GM23338 (cell line): ENCODE measurements around the gene SAFB2. TPM values are rescaled to one million over a fixed set of nuclear protein-coding genes. Genes with fewer than 3 reads are reported as not detected.

Source experiments
- ATAC-seq: fragments of 200-7000 bp; cut with Tn5 transposase; 3 replicates; pipeline ENCODE4 v1.9.1; 2020
- DNase-seq: peaks from one replicate; pipeline ENCODE4 v3.0.0-alpha.2; 2015; ENCODE audit warnings: low spot score
- H2AFZ ChIP-seq: fragments of 200-600 bp; sonication (generic); 2 replicates; pipeline ENCODE4 v1.8.0; 2016; ENCODE audit warnings: antibody characterized with exemption, mild to moderate bottlenecking, moderate library complexity
- H3F3A ChIP-seq: fragments of 200-600 bp; sonication (generic); replicated peaks from 2 replicates; pipeline ENCODE4 v1.8.0; 2017; ENCODE audit warnings: antibody characterized with exemption, mixed run types, low read depth
- H3K27ac ChIP-seq: fragments of 200-600 bp; sonication (generic); 2 replicates; pipeline ENCODE4 v1.6.1; 2016; ENCODE audit warnings: low read depth
- H3K27me3 ChIP-seq: fragments of 200-600 bp; sonication (generic); 2 replicates; pipeline ENCODE4 v1.8.0; 2016; ENCODE audit warnings: mild to moderate bottlenecking, mixed run types, moderate library complexity; ENCODE audit not compliant: insufficient read depth
- H3K36me3 ChIP-seq: fragments of 200-600 bp; sonication (generic); 2 replicates; pipeline ENCODE4 v1.8.0; 2016; ENCODE audit warnings: mild to moderate bottlenecking; ENCODE audit not compliant: insufficient read depth
- H3K4me1 ChIP-seq: fragments of 200-600 bp; sonication (generic); 2 replicates; pipeline ENCODE4 v1.8.0; 2016; ENCODE audit warnings: mild to moderate bottlenecking, moderate library complexity; ENCODE audit not compliant: insufficient read depth
- H3K4me2 ChIP-seq: fragments of 200-600 bp; sonication (generic); 2 replicates; pipeline ENCODE4 v1.7.1; 2017; ENCODE audit warnings: mixed run types
- H3K4me3 ChIP-seq: fragments of 200-600 bp; sonication (generic); 2 replicates; pipeline ENCODE4 v1.6.1; 2016; ENCODE audit warnings: mixed run types
- H3K79me2 ChIP-seq: fragments of 200-600 bp; sonication (generic); replicated peaks from 2 replicates; pipeline ENCODE4 v1.8.0; 2017; ENCODE audit warnings: mild to moderate bottlenecking; ENCODE audit not compliant: insufficient read depth
- H3K9me2 ChIP-seq: fragments of 200-600 bp; sonication (generic); 2 replicates; pipeline ENCODE4 v1.8.0; 2017; ENCODE audit not compliant: insufficient read depth
- H4K20me1 ChIP-seq: fragments of 200-600 bp; sonication (generic); replicated peaks from 2 replicates; pipeline ENCODE4 v1.8.0; 2017; ENCODE audit warnings: mild to moderate bottlenecking; ENCODE audit not compliant: insufficient read depth
- H3K27ac Mint-ChIP-seq: 2 replicates; pipeline ENCODE4 v1.8.0; 2020; ENCODE audit warnings: inconsistent platforms, mild to moderate bottlenecking, moderate library complexity, mixed read lengths
- H3K27me3 Mint-ChIP-seq: 3 replicates; pipeline ENCODE4 v1.8.0; 2022; ENCODE audit warnings: low read depth, mild to moderate bottlenecking, moderate library complexity, mixed read lengths, inconsistent platforms; ENCODE audit not compliant: insufficient read depth, poor library complexity
- H3K36me3 Mint-ChIP-seq: 3 replicates; pipeline ENCODE4 v1.8.0; 2021; ENCODE audit warnings: low read depth, mild to moderate bottlenecking, inconsistent platforms, moderate library complexity, mixed read lengths
- H3K4me1 Mint-ChIP-seq: 3 replicates; pipeline ENCODE4 v1.8.0; 2020; ENCODE audit warnings: mild to moderate bottlenecking, inconsistent platforms, mixed read lengths
- H3K4me3 Mint-ChIP-seq: 3 replicates; pipeline ENCODE4 v1.8.0; 2021; ENCODE audit warnings: moderate library complexity, mild to moderate bottlenecking, inconsistent platforms, mixed read lengths
- H3K9me3 Mint-ChIP-seq: 3 replicates; pipeline ENCODE4 v1.8.0; 2020; ENCODE audit warnings: moderate library complexity, mild to moderate bottlenecking, inconsistent platforms, mixed read lengths
- CREB1 ChIP-seq: fragments of 250-450 bp; sonication (Bioruptor Pico); IDR thresholded peaks from 2 replicates; pipeline ENCODE4 v1.5.0; 2020; ENCODE audit warnings: low read depth, mild to moderate bottlenecking, moderate library complexity
- ETS1 ChIP-seq: IDR thresholded peaks from 2 replicates; pipeline ENCODE4 v1.6.1; 2016; ENCODE audit warnings: antibody characterized with exemption
- EZH2 ChIP-seq: fragments of 200-600 bp; sonication (generic); IDR thresholded peaks from one replicate; pipeline ENCODE4 v1.8.0; 2017; ENCODE audit warnings: antibody characterized with exemption, mild to moderate bottlenecking, low read depth; ENCODE audit not compliant: unreplicated experiment
- EZH2phosphoT487 ChIP-seq: fragments of 200-600 bp; sonication (generic); IDR thresholded peaks from one replicate; pipeline ENCODE4 v1.8.1; 2018; ENCODE audit warnings: antibody characterized with exemption; ENCODE audit not compliant: unreplicated experiment
- JUNB ChIP-seq: IDR thresholded peaks from one replicate; pipeline ENCODE4 v1.6.1; 2016; ENCODE audit warnings: antibody characterized with exemption; ENCODE audit not compliant: unreplicated experiment
- NANOG ChIP-seq: IDR thresholded peaks from 2 replicates; pipeline ENCODE4 v1.6.1; 2016; ENCODE audit warnings: antibody characterized with exemption, borderline replicate concordance
- POLR2AphosphoS5 ChIP-seq: IDR thresholded peaks from 2 replicates; pipeline ENCODE4 v1.6.1; 2016; ENCODE audit warnings: antibody characterized with exemption, low read depth
- STAT1 ChIP-seq: IDR thresholded peaks from one replicate; pipeline ENCODE4 v1.6.1; 2016; ENCODE audit warnings: antibody characterized with exemption; ENCODE audit not compliant: unreplicated experiment
- ZNF114 ChIP-seq: fragments of 250-450 bp; sonication (Bioruptor Pico); IDR thresholded peaks from 2 replicates; pipeline ENCODE4 v1.5.0; 2020; ENCODE audit warnings: mild to moderate bottlenecking, moderate library complexity
- ZNF331 ChIP-seq: fragments of 250-450 bp; sonication (Bioruptor Pico); IDR thresholded peaks from 2 replicates; pipeline ENCODE4 v1.5.0; 2020; ENCODE audit warnings: low read depth, mild to moderate bottlenecking, moderate library complexity
- ZNF462 ChIP-seq: fragments of 250-450 bp; sonication (Bioruptor Pico); IDR thresholded peaks from 2 replicates; pipeline ENCODE4 v1.5.0; 2020; ENCODE audit warnings: mild to moderate bottlenecking, moderate library complexity
- polyA plus RNA-seq: library from polyadenylated mRNA; unstranded; fragments of >200 nt; fragmentation: Nextera tagmentation; extraction: Ambion mirVana; gene quantifications from 2 replicates; pipeline ENCODE4 v1.2.1, GENCODE V29; 2016
- total RNA-seq: library from RNA; depleted of rRNA; stranded (reverse); fragments of >200 nt; shearing (Covaris generic); gene quantifications from 2 replicates; pipeline ENCODE4 v1.2.3, GENCODE V29; 2014
- TF ChIP-seq, protein P1 (sequence below): IDR thresholded peaks from one replicate; pipeline ENCODE4 v1.6.1; 2018; ENCODE audit warnings: antibody characterized with exemption; ENCODE audit not compliant: unreplicated experiment
- TF ChIP-seq, protein P2 (sequence below), 2 experiments: fragments of 200-600 bp in 1 of 2; sonication (generic) in 1 of 2; conservative IDR thresholded peaks; 2 replicates each; pipeline versions ENCODE4 v1.5.1 to v1.6.1; 2016 to 2017; ENCODE audit warnings: antibody characterized with exemption in 2 of 2, low read depth in 2 of 2, mild to moderate bottlenecking in 2 of 2, moderate library complexity in 1 of 2

SAFB2 gene
- total and polyA plus RNA-seq, 2 experiments from 2014 or later, result 37.7 to 102 TPM

GRCh38 chr19:5605362-5605761, 17.2 kb downstream of the SAFB2 start:
- Mint-ChIP-seq H3K27me3 (peaks cover 3% of the 10 kb centered on the region), H3K9me3 (no peaks in the 10 kb centered on the region), H3K4me1 (no peaks in the 10 kb centered on the region), H3K4me3 (no peak overlapping the region), H3K27ac (no peak overlapping the region), H3K36me3 (peaks cover 88% of the 10 kb centered on the region)
- no peak for ATAC-seq
- peaks cover 53% of the 10 kb centered on the region for H3K36me3 ChIP-seq
- H3K4me2 ChIP-seq, result no peak overlapping the region
- H3K27ac ChIP-seq, result no peak overlapping the region
- H4K20me1 ChIP-seq, result peaks cover 37% of the 10 kb centered on the region
- H3K27me3 ChIP-seq, result no peaks in the 10 kb centered on the region
- no peaks in the 10 kb centered on the region for H3K9me2 ChIP-seq
- H3K4me1 ChIP-seq, result no peaks in the 10 kb centered on the region
- TF ChIP-seq STAT1 (no peak), EZH2 (no peak), EZH2phosphoT487 (no peak), CREB1 (CRISPR knock-in tag) (no peak), ZNF331 (CRISPR knock-in tag) (no peak), NANOG (no peak), ETS1 (no peak), ZNF462 (CRISPR knock-in tag) (no peak), JUNB (no peak), POLR2AphosphoS5 (no peak), ZNF114 (CRISPR knock-in tag) (no peak)
- TF ChIP-seq, protein P1, sequence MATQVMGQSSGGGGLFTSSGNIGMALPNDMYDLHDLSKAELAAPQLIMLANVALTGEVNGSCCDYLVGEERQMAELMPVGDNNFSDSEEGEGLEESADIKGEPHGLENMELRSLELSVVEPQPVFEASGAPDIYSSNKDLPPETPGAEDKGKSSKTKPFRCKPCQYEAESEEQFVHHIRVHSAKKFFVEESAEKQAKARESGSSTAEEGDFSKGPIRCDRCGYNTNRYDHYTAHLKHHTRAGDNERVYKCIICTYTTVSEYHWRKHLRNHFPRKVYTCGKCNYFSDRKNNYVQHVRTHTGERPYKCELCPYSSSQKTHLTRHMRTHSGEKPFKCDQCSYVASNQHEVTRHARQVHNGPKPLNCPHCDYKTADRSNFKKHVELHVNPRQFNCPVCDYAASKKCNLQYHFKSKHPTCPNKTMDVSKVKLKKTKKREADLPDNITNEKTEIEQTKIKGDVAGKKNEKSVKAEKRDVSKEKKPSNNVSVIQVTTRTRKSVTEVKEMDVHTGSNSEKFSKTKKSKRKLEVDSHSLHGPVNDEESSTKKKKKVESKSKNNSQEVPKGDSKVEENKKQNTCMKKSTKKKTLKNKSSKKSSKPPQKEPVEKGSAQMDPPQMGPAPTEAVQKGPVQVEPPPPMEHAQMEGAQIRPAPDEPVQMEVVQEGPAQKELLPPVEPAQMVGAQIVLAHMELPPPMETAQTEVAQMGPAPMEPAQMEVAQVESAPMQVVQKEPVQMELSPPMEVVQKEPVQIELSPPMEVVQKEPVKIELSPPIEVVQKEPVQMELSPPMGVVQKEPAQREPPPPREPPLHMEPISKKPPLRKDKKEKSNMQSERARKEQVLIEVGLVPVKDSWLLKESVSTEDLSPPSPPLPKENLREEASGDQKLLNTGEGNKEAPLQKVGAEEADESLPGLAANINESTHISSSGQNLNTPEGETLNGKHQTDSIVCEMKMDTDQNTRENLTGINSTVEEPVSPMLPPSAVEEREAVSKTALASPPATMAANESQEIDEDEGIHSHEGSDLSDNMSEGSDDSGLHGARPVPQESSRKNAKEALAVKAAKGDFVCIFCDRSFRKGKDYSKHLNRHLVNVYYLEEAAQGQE, result no peak
- TF ChIP-seq, protein P2, sequence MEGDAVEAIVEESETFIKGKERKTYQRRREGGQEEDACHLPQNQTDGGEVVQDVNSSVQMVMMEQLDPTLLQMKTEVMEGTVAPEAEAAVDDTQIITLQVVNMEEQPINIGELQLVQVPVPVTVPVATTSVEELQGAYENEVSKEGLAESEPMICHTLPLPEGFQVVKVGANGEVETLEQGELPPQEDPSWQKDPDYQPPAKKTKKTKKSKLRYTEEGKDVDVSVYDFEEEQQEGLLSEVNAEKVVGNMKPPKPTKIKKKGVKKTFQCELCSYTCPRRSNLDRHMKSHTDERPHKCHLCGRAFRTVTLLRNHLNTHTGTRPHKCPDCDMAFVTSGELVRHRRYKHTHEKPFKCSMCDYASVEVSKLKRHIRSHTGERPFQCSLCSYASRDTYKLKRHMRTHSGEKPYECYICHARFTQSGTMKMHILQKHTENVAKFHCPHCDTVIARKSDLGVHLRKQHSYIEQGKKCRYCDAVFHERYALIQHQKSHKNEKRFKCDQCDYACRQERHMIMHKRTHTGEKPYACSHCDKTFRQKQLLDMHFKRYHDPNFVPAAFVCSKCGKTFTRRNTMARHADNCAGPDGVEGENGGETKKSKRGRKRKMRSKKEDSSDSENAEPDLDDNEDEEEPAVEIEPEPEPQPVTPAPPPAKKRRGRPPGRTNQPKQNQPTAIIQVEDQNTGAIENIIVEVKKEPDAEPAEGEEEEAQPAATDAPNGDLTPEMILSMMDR (conservative IDR thresholded peaks at IDR 0.05; ENCODE audit: low read depth in 2 of 2), result no peak
- no peak for DNase-seq
- 0 out of 2 replicates have a peak, but pooled peaks cover 4% of the 10 kb centered on the region for H3F3A ChIP-seq
- H2AFZ ChIP-seq, result no peak overlapping the region
- peaks cover 43% of the 10 kb centered on the region for H3K79me2 ChIP-seq
- no peak overlapping the region for H3K4me3 ChIP-seq
